Memory B cell (primary cell): ENCODE measurements around the gene DUXB.

ENCODE experiments used
- ATAC-seq: fragments of 150-1000 bp; cut with Tn5 transposase; 2 replicates; pipeline ENCODE4 v1.10.0; 2021; ENCODE audit warnings: low read depth, mild to moderate bottlenecking, moderate library complexity
- DNase-seq, 2 donors: peaks; one replicate each; pipeline ENCODE4 v3.0.0; 2022; ENCODE audit warnings: low spot score in 2 of 2
- H3K27ac Mint-ChIP-seq: one replicate; pipeline ENCODE4 v1.8.0; 2022; ENCODE audit warnings: mild to moderate bottlenecking, moderate library complexity, mixed read lengths
- H3K27me3 Mint-ChIP-seq: one replicate; pipeline ENCODE4 v1.8.0; 2022; ENCODE audit warnings: mixed read lengths
- H3K36me3 Mint-ChIP-seq: one replicate; pipeline ENCODE4 v1.8.0; 2022; ENCODE audit warnings: mild to moderate bottlenecking, mixed read lengths
- H3K4me1 Mint-ChIP-seq: one replicate; pipeline ENCODE4 v1.8.0; 2022; ENCODE audit warnings: mixed read lengths
- H3K4me3 Mint-ChIP-seq: one replicate; pipeline ENCODE4 v1.8.0; 2022; ENCODE audit warnings: mild to moderate bottlenecking, moderate library complexity, mixed read lengths
- H3K9me3 Mint-ChIP-seq: one replicate; pipeline ENCODE4 v1.8.0; 2022; ENCODE audit warnings: mixed read lengths

DUXB gene

GRCh38 chr16:75702242-75702641, 981 bp upstream of the DUXB start:
- Mint-ChIP-seq H3K36me3 (no peaks in the 10 kb centered on the region), H3K27ac (no peak overlapping the region), H3K4me1 (no peaks in the 10 kb centered on the region), H3K4me3 (no peak overlapping the region), H3K27me3 (no peaks in the 10 kb centered on the region), H3K9me3 (no peaks in the 10 kb centered on the region)
- DNase-seq = no peak
- no peak for ATAC-seq

- Mint-ChIP-seq H3K27me3 (no peaks in the 10 kb centered on the region), H3K4me1 (no peaks in the 10 kb centered on the region), H3K36me3 (no peaks in the 10 kb centered on the region), H3K4me3 (no peak overlapping the region), H3K9me3 (no peaks in the 10 kb centered on the region), H3K27ac (no peak overlapping the region)
- no peak for ATAC-seq
- no peak for DNase-seq
These were observed 3.7 kb downstream of the DUXB start for GRCh38 chr16:75697571-75697970.

- no peak for DNase-seq
- H3K4me3 Mint-ChIP-seq = no peak overlapping the region
- no peak overlapping the region for H3K27ac Mint-ChIP-seq
- H3K36me3 Mint-ChIP-seq = no peaks in the 10 kb centered on the region
- no peaks in the 10 kb centered on the region for H3K4me1 Mint-ChIP-seq
- no peaks in the 10 kb centered on the region for H3K9me3 Mint-ChIP-seq
- H3K27me3 Mint-ChIP-seq = no peaks in the 10 kb centered on the region
- ATAC-seq = no peak
These were observed 5.6 kb downstream of the DUXB start for GRCh38 chr16:75695708-75696107.

- no peak for DNase-seq
- Mint-ChIP-seq H3K4me3 (no peak overlapping the region), H3K4me1 (no peaks in the 10 kb centered on the region), H3K36me3 (peaks cover 11% of the 10 kb centered on the region), H3K9me3 (peaks cover 7% of the 10 kb centered on the region), H3K27ac (no peak overlapping the region), H3K27me3 (no peaks in the 10 kb centered on the region)
- ATAC-seq = no peak
These were observed 13.9 kb downstream of the DUXB start for GRCh38 chr16:75687361-75687760.

GRCh38 chr16:75682308-75682707, 19.0 kb downstream of the DUXB start:
- H3K9me3 Mint-ChIP-seq = peaks cover 7% of the 10 kb centered on the region
- no peaks in the 10 kb centered on the region for H3K27me3 Mint-ChIP-seq
- no peaks in the 10 kb centered on the region for H3K4me1 Mint-ChIP-seq
- no peak for DNase-seq
- H3K27ac Mint-ChIP-seq = no peak overlapping the region
- no peak overlapping the region for H3K4me3 Mint-ChIP-seq
- peaks cover 14% of the 10 kb centered on the region for H3K36me3 Mint-ChIP-seq
- no peak for ATAC-seq

- ATAC-seq (no peak), DNase-seq (no peak)
- H3K9me3 Mint-ChIP-seq = peaks cover 5% of the 10 kb centered on the region
- H3K27ac Mint-ChIP-seq = no peak overlapping the region
- H3K27me3 Mint-ChIP-seq = no peaks in the 10 kb centered on the region
- H3K36me3 Mint-ChIP-seq = peaks cover 17% of the 10 kb centered on the region
- no peak overlapping the region for H3K4me3 Mint-ChIP-seq
- no peaks in the 10 kb centered on the region for H3K4me1 Mint-ChIP-seq
These were observed 21.9 kb downstream of the DUXB start for GRCh38 chr16:75679366-75679765.

- H3K27ac Mint-ChIP-seq = no peak within 1 kb of the TSS
- DNase-seq (no peak), ATAC-seq (no peak)
- peaks cover 5% of the 10 kb centered on the region for H3K36me3 Mint-ChIP-seq
- no peaks in the 10 kb centered on the region for H3K9me3 Mint-ChIP-seq
- H3K4me3 Mint-ChIP-seq = no peak within 1 kb of the TSS
- H3K4me1 Mint-ChIP-seq = no peaks in the 10 kb centered on the region
- no peaks in the 10 kb centered on the region for H3K27me3 Mint-ChIP-seq
These were observed 24.4 kb downstream of the DUXB start, which contains the start of gene CPHXL2 for GRCh38 chr16:75676909-75677308. Gene CPHXL2, minus strand, starts transcription at chr16:75677009. Its CDS starts 10 bp downstream, at chr16:75676999.

- Mint-ChIP-seq H3K27me3 (no peaks in the 10 kb centered on the region), H3K4me3 (no peak overlapping the region), H3K27ac (no peak overlapping the region), H3K4me1 (no peaks in the 10 kb centered on the region), H3K36me3 (peaks cover 2% of the 10 kb centered on the region), H3K9me3 (no peaks in the 10 kb centered on the region)
- ATAC-seq (no peak), DNase-seq (no peak)
These were observed 33.8 kb downstream of the DUXB start for GRCh38 chr16:75667503-75667902.

- H3K4me3 Mint-ChIP-seq = no peak overlapping the region
- H3K27me3 Mint-ChIP-seq = no peaks in the 10 kb centered on the region
- peaks cover 14% of the 10 kb centered on the region for H3K4me1 Mint-ChIP-seq
- no peak overlapping the region for H3K27ac Mint-ChIP-seq
- no peak for ATAC-seq
- peaks cover 25% of the 10 kb centered on the region for H3K36me3 Mint-ChIP-seq
- DNase-seq = no peak
- no peaks in the 10 kb centered on the region for H3K9me3 Mint-ChIP-seq
These were observed 40.4 kb downstream of the DUXB start for GRCh38 chr16:75660726-75661302.

GRCh38 chr16:75660321-75660720, 40.9 kb downstream of the DUXB start:
- Mint-ChIP-seq H3K27ac (no peak overlapping the region), H3K36me3 (peaks cover 29% of the 10 kb centered on the region), H3K4me1 (peaks cover 15% of the 10 kb centered on the region), H3K9me3 (no peaks in the 10 kb centered on the region), H3K27me3 (no peaks in the 10 kb centered on the region), H3K4me3 (no peak overlapping the region)
- ATAC-seq (no peak), DNase-seq (no peak)

- H3K4me3 Mint-ChIP-seq = no peak overlapping the region
These were observed 43.1 kb downstream of the DUXB start for GRCh38 chr16:75658175-75658574.

GRCh38 chr16:75653922-75654321, 47.3 kb downstream of the DUXB start:
- no peaks in the 10 kb centered on the region for H3K27me3 Mint-ChIP-seq
- H3K4me3 Mint-ChIP-seq = peak overlapping the region; percentile 27
- ATAC-seq = no peak
- peaks cover 38% of the 10 kb centered on the region for H3K36me3 Mint-ChIP-seq
- no peak for DNase-seq
- peaks cover 53% of the 10 kb centered on the region for H3K4me1 Mint-ChIP-seq
- no peaks in the 10 kb centered on the region for H3K9me3 Mint-ChIP-seq
- peak overlapping the region; percentile 96 for H3K27ac Mint-ChIP-seq

More at GRCh38 chr16:75658175-75658574, 43.1 kb downstream of the DUXB start:
- DNase-seq = no peak
- peaks cover 26% of the 10 kb centered on the region for H3K4me1 Mint-ChIP-seq
- H3K27me3 Mint-ChIP-seq = no peaks in the 10 kb centered on the region
- H3K9me3 Mint-ChIP-seq = no peaks in the 10 kb centered on the region
- ATAC-seq = no peak
- H3K36me3 Mint-ChIP-seq = peaks cover 35% of the 10 kb centered on the region
- peak overlapping the region; percentile 28 for H3K27ac Mint-ChIP-seq

GRCh38 chr16:75648265-75649076, 52.8 kb downstream of the DUXB start:
- Mint-ChIP-seq H3K36me3 (peaks cover 17% of the 10 kb centered on the region), H3K27ac (peak overlapping the region; percentile 96), H3K9me3 (no peaks in the 10 kb centered on the region), H3K4me1 (peaks cover 38% of the 10 kb centered on the region), H3K4me3 (peak overlapping the region; percentile 95), H3K27me3 (no peaks in the 10 kb centered on the region)
- DNase-seq (peak; percentile 75 to 86), ATAC-seq (peak; percentile 41)

GRCh38 chr16:75647492-75648264, 53.6 kb downstream of the DUXB start, which contains the start of the genes KARS1 and TERF2IP:
Gene KARS1, minus strand, starts transcription at chr16:75647665. Its CDS starts 26 bp downstream, at chr16:75647639.
Gene TERF2IP, plus strand, starts transcription at chr16:75647773. Its CDS starts 110 bp downstream, at chr16:75647883.
- H3K27me3 Mint-ChIP-seq = no peaks in the 10 kb centered on the region
- no peaks in the 10 kb centered on the region for H3K9me3 Mint-ChIP-seq
- DNase-seq (peak; percentile 88 to 94), ATAC-seq (peak; percentile 84)
- H3K27ac Mint-ChIP-seq = peak within 1 kb of the TSS; percentile 96
- peak within 1 kb of the TSS; percentile 95 for H3K4me3 Mint-ChIP-seq
- peaks cover 33% of the 10 kb centered on the region for H3K4me1 Mint-ChIP-seq
- peaks cover 15% of the 10 kb centered on the region for H3K36me3 Mint-ChIP-seq
